ENCODE data around the gene TAOK3.
"Not testable (repeated sequence)": the region's sequence is repeated elsewhere in the genome, so short reads cannot be mapped to it uniquely, and the experiment has no call there.

The TAOK3 gene

DNA sequence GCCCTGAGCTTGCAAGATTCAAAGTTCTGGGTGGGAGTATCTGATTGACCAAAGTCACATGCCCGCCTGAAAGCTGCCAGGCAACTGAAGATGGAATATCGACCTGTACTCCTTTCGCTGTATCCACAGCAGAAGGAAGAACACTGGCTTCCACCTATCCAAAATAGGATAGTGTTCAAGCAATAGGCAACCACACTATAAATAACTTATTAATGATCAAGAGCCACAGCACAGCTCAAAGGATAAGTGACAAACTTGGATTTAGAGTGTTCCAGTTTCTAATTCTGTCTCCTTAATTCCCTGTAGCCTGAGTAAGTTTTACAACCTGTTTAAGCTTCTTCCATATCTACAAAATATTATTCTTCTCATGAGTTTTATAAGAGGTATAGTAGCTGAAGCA is 89.9 kb downstream of the TAOK3 start:
- FAIRE-seq: no peak
- DNase-seq (ENCODE audit: insufficient read length, low spot score): no peak
- TF ChIP-seq, protein P1, sequence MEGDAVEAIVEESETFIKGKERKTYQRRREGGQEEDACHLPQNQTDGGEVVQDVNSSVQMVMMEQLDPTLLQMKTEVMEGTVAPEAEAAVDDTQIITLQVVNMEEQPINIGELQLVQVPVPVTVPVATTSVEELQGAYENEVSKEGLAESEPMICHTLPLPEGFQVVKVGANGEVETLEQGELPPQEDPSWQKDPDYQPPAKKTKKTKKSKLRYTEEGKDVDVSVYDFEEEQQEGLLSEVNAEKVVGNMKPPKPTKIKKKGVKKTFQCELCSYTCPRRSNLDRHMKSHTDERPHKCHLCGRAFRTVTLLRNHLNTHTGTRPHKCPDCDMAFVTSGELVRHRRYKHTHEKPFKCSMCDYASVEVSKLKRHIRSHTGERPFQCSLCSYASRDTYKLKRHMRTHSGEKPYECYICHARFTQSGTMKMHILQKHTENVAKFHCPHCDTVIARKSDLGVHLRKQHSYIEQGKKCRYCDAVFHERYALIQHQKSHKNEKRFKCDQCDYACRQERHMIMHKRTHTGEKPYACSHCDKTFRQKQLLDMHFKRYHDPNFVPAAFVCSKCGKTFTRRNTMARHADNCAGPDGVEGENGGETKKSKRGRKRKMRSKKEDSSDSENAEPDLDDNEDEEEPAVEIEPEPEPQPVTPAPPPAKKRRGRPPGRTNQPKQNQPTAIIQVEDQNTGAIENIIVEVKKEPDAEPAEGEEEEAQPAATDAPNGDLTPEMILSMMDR (IDR thresholded peaks at IDR 0.05; ENCODE audit: insufficient read depth, missing control alignments): no peak

DNA sequence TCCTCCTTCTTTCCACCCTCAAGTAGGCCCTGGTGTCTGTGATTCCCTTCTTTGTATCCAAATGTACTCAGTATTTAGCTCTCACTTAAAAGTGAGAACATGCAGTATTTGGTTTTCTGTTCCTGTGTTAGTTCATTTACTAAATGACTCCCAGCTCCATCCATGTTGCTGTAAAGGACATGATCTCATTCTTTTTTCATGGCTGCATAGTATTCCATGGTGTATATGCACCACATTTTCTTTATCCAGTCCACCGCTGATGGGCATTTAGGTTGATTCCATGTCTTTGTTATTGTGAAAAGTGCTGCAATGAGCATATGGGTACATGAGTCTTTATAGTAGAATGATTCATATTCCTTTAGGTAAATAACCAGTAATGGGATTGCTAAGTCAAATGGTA is 94.4 kb downstream of the TAOK3 start:
- DNase-seq (ENCODE audit: insufficient read length, low spot score); FAIRE-seq: not testable (repeated sequence)

DNA sequence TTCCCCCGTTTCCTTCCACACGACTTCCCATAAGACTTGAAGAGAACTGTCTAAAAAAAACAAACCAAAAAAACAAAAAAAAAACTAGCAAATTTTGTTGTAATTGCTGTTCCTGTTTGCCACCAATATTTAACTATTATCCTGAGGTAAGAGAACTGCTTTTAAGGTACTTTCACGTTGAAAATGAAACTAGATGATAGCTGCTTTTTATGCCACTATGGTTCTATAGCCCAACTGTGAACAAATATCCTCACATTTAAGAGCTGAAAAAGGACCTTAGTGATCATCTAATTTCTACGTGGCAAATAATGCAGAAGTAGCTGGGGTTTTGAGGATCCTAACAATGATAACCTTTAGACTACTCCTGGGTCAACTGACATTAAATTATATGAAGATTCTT is 98.6 kb downstream of the TAOK3 start:
- TF ChIP-seq, protein P1 (IDR thresholded peaks at IDR 0.05; ENCODE audit: insufficient read depth, missing control alignments): no peak
- no peak for DNase-seq (ENCODE audit: insufficient read length, low spot score)
- FAIRE-seq: no peak

DNA sequence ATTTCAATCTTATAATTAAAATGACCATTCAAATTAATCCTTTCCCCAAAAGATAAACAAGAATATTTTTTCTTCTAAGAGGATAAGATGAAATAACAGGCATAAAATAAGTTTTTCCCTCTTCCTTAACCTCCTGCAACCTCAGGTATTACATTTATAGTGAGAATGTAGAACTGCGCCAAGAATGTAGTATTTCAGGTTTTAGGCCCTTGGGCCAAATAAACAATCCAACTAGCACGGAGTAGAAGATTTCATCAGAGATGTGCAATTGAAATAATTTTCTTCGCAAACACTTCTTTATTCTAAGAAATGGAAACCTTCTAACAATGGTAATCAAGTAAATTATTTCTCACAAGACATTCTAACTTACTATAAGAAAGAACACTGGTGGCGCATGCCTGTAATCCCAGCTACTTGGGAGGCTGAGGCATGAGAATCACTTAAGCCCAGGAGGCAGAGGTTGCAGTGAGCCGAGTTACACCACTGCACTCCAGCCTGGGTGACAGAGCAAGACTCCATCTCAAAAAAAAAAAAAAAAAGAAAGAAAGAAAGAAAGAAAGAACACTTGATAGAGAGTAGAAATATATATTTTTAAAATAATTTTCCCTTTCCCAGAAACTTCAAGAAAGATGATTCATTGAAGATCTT is 100.8 kb downstream of the TAOK3 start:
- no peak for DNase-seq (ENCODE audit: insufficient read length, low spot score)
- TF ChIP-seq, protein P1 (IDR thresholded peaks at IDR 0.05; ENCODE audit: insufficient read depth, missing control alignments): no peak
- FAIRE-seq: no peak

DNA sequence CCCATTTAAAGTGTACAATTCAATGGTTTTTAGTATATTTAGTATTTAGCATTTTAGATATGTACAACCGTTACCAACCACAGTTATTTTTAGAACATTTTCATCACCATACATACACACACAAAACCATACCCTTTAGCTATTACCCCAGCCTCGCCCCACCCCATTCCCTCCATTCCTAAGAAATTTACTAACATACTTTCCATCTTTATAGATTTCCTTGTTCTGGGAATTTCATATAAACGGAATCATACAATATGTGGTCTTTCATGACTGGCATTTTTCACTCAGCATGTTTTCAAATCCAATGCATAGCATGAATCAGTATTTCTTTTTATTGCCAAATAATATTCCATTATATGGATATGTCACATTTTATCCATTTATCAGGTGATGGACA is 101.5 kb downstream of the TAOK3 start:
- FAIRE-seq (no peak), DNase-seq (ENCODE audit: insufficient read length, low spot score) (no peak)
- TF ChIP-seq, protein P1 (IDR thresholded peaks at IDR 0.05; ENCODE audit: insufficient read depth, missing control alignments): no peak

DNA sequence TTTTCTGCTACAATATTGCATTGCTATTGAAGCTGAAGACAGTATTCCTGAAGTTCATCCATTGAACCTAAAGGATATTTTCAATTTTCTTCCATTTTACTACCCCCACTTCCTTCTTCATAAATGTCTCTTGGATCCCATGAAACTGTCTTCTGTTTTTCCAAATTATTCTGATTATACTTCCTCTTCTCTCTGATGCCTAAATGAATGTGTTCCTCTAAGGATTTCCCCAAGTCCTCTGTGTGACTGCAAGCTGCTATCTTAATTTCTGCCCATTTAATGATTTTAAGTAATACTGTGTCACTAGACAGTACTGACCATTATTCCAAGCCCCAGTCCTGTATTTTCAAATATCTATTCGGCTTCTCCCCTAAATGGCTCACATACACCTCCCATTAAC is 102.9 kb downstream of the TAOK3 start:
- TF ChIP-seq, protein P1 (IDR thresholded peaks at IDR 0.05; ENCODE audit: insufficient read depth, missing control alignments): no peak
- no peak for DNase-seq (ENCODE audit: insufficient read length, low spot score)
- FAIRE-seq: no peak

DNA sequence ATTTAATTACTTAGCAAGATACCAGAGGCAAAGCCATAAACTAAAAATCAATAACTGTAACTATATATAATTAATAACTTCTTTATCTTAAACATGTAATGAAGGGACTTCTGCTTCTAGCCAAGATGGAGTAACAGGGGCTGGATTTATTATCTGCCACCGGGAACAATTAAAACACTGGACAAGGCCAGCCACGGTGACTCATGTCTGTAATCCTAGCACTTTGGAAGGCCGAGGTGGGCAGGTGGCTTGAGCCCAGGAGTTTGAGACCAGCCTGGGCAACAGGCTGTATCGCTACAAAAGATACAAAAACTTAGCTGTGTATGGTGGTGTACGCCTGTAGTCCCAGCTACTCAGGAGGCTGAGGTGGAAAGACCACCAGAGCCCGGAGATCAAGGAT is 113.6 kb downstream of the TAOK3 start:
- FAIRE-seq (no peak), DNase-seq (ENCODE audit: insufficient read length, low spot score) (no peak)
- TF ChIP-seq, protein P1 (IDR thresholded peaks at IDR 0.05; ENCODE audit: insufficient read depth, missing control alignments): no peak

DNA sequence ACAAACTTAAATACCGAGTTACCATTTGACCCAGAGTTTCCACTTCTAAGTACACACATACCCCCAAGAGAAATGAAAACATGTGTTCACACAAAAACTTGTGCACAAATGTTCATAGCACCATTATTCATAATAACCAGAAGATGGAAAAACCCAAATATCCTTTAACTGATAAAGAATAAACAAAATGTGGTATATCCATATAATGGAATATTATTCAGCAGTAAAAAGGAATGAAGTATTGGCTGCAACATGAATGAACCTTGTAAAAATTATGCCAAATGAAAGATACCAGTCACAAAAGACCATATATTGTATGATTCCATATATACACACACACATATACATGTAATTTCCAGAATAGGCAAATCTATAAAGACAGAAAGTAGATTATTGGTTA is 116.4 kb downstream of the TAOK3 start:
- TF ChIP-seq, protein P1 (IDR thresholded peaks at IDR 0.05; ENCODE audit: insufficient read depth, missing control alignments): no peak
- no peak for FAIRE-seq
- DNase-seq (ENCODE audit: insufficient read length, low spot score): no peak

All from D721Med (cell line).